Posterior cingulate gyrus (tissue), 11 donors: Measurements from ENCODE around the gene PDE4D.

Source experiments
- DNase-seq, 10 donors: peaks; one replicate each; pipeline versions ENCODE4 v3.0.0 to v3.0.0-alpha.2; 2020 to 2021; ENCODE audit warnings: mixed read lengths in 3 of 10
- intact Hi-C: fragments of 100-400 bp; cut with DNase I; formaldehyde crosslinking; loops from one replicate; pipeline ENCODE4 v1.15.1; 2023

PDE4D gene

GRCh38 chr5:59184769-59185168 is 708.8 kb downstream of the PDE4D start:
- intact Hi-C loops: loop anchor here (10.0 kb wide), 2 partner anchors 490 to 610 kb away; no protein-coding TSS in a partner anchor
- DNase-seq: no peak

GRCh38 chr5:59182760-59183159 is 710.8 kb downstream of the PDE4D start:
- DNase-seq: no peak
- intact Hi-C loops: loop anchor here (10.0 kb wide), 2 partner anchors 492 to 612 kb away; no protein-coding TSS in a partner anchor

- intact Hi-C loops: loop anchor here (10.0 kb wide), 2 partner anchors 494 to 614 kb away; no protein-coding TSS in a partner anchor
- no peak for DNase-seq
Observed at GRCh38 chr5:59180515-59180914, 713.0 kb downstream of the PDE4D start.

GRCh38 chr5:59179704-59180103 is 713.8 kb downstream of the PDE4D start:
- DNase-seq: no peak
- intact Hi-C loops: loop anchor here (10.0 kb wide), 2 partner anchors 495 to 615 kb away; no protein-coding TSS in a partner anchor

GRCh38 chr5:59178482-59178881 is 715.0 kb downstream of the PDE4D start:
- intact Hi-C loops: no loop called here
- no peak for DNase-seq

- intact Hi-C loops: no loop called here
- no peak for DNase-seq
Observed at GRCh38 chr5:59178071-59178470, 715.5 kb downstream of the PDE4D start.

GRCh38 chr5:59177644-59178043 is 715.9 kb downstream of the PDE4D start:
- intact Hi-C loops: no loop called here
- no peak for DNase-seq

- intact Hi-C loops: loop anchor here (5.0 kb wide), 2 partner anchors 137 to 287 kb away; no protein-coding TSS in a partner anchor
- no peak for DNase-seq
Observed at GRCh38 chr5:59174248-59174844, 719.2 kb downstream of the PDE4D start.

- intact Hi-C loops: loop anchor here (5.0 kb wide), 2 partner anchors 136 to 286 kb away; no protein-coding TSS in a partner anchor
- DNase-seq: no peak
Observed at GRCh38 chr5:59173578-59173977, 719.9 kb downstream of the PDE4D start.

GRCh38 chr5:59171131-59171530 is 722.4 kb downstream of the PDE4D start:
- no peak for DNase-seq
- intact Hi-C loops: loop anchor here (5.0 kb wide), 2 partner anchors 134 to 284 kb away; no protein-coding TSS in a partner anchor

- intact Hi-C loops: loop anchor here (5.0 kb wide), 2 partner anchors 132 to 282 kb away; no protein-coding TSS in a partner anchor
Observed at GRCh38 chr5:59169768-59170150, 723.8 kb downstream of the PDE4D start.

GRCh38 chr5:59169081-59169767 is 724.3 kb downstream of the PDE4D start:
- no peak for DNase-seq
- intact Hi-C loops: no loop called here

More at GRCh38 chr5:59169768-59170150, 723.8 kb downstream of the PDE4D start:
- DNase-seq: no peak

GRCh38 chr5:59168067-59168466 is 725.5 kb downstream of the PDE4D start:
- no peak for DNase-seq
- intact Hi-C loops: no loop called here

- DNase-seq: no peak
- intact Hi-C loops: no loop called here
Observed at GRCh38 chr5:59164041-59164830, 729.3 kb downstream of the PDE4D start.

- no peak for DNase-seq
- intact Hi-C loops: no loop called here
Observed at GRCh38 chr5:59161221-59162105, 732.1 kb downstream of the PDE4D start.

- intact Hi-C loops: no loop called here
- DNase-seq: no peak
Observed at GRCh38 chr5:59158637-59159391, 734.7 kb downstream of the PDE4D start.

GRCh38 chr5:59158165-59158564 is 735.4 kb downstream of the PDE4D start:
- intact Hi-C loops: no loop called here
- no peak for DNase-seq

GRCh38 chr5:59157068-59157467 is 736.5 kb downstream of the PDE4D start:
- intact Hi-C loops: no loop called here
- DNase-seq: no peak

GRCh38 chr5:59152701-59153245 is 740.8 kb downstream of the PDE4D start:
- no peak for DNase-seq
- intact Hi-C loops: no loop called here
